Fibroblast of gingiva (primary cell): ENCODE results near the gene COG8.
"Not testable (repeated sequence)": the region's sequence is repeated elsewhere in the genome, so short reads cannot be mapped to it uniquely, and the experiment has no call there.

Source experiments
- DNase-seq: peaks from one replicate; pipeline ENCODE4 v3.0.0-alpha.2; 2011; ENCODE audit warnings: low read depth

COG8 gene

DNA sequence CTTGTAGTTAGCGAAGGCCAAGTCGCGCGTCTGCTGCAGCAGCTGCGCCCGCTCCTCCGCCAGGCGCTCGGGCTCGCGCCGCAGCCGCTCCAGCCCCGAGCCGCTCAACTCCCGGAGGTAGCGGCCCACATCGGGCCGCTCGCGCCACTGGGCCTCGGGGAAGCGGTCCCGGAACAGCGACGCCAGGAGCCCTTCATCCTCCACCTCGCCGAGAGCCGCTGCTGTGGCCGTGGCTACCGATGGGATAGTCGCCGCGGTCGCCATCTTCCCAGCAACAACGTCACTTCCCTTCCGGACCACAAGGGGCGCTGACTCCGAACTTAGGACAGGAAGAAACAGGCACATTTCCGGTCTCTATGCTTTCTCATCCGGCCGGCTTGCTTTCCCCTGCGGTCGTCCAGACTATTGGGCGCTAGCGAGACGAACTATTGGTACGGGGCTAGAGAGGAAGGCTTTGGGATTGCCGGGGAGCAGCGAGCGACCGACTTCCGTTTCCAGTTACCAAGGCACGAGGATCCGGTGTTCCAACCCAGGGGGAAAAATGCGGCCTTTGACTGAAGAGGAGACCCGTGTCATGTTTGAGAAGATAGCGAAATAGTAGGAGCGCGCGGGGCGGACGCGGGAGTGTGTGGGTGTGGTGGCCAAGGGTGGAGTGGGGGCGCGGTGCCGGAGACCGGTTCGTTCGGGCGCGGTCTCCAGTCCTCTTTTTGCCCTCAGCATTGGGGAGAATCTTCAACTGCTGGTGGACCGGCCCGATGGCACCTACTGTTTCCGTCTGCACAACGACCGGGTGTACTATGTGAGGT, at the start of gene COG8, which contains the start of gene NIP7:
Gene COG8, minus strand, starts transcription at position 276 of the 806 bp plus-strand sequence. Its CDS starts 12 bp downstream, at position 264.
Gene NIP7, plus strand, starts transcription at position 484 of the 806 bp plus-strand sequence. Its CDS starts 58 bp downstream, at position 542.
- DNase-seq, result peak; percentile 98

DNA sequence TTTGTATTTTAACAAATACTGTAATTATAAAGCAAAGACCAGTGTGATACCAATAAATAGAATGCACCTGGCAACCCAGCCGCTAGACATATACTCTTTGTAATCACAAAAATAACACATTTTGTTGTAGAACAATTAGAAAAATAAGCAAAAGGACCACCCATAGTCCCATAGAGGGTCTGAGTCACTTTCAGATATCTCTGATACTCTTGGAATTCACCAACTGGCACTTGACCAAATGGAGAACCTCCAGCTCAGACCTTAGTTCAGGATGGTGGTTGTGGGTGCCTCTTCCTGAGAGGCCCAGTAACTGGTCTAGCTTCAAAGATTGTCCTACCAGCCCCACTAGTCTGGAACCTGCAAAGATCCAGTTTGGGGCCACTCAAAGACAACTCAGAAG, 47.2 kb upstream of the COG8 start:
- no peak for DNase-seq

DNA sequence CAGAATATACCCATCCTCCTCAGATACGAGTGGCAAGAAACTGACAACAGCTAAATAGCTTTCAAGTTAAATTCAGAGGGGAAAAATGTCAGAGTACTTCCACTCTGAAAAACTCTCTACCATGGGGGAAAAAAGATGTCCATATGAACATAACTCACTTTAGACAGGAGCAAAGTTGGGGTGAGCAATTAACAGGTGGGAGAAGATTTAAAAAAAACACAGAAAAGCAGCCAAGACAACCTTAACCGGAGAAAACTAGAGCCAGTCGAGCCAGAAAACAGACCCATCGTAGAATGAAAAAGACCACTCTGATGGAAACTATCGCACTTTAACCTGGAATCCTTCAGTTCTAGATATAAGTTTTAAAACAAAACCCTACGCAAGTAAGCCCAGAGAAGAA, 45.6 kb upstream of the COG8 start:
- no peak for DNase-seq

DNA sequence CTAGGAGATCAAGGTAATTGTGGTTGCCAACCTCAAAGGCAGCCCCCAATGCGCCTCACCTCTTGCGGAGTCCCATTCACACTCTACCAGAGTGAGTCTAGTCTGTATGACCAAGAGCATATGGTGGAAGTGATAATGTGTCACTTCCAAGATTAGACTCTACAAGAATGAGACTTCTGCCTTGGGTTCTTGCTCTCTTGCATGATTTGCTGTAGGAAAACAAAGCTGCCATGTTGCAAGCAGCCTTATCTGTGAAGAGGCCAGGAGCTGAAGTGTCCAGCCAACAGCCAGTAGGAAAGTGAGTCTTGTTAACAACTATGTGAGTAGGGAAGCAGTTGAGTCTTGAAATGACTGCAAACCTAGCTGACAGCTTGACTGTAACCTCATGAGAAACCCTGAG, 43.1 kb upstream of the COG8 start:
- DNase-seq, result no peak

- DNase-seq, result no peak
These were observed 41.9 kb upstream of the COG8 start for GRCh38 chr16:69381231-69381630.

GRCh38 chr16:69378760-69379159, 39.4 kb upstream of the COG8 start:
- no peak for DNase-seq

- no peak for DNase-seq
These were observed 38.7 kb upstream of the COG8 start for GRCh38 chr16:69378036-69378435.

DNA sequence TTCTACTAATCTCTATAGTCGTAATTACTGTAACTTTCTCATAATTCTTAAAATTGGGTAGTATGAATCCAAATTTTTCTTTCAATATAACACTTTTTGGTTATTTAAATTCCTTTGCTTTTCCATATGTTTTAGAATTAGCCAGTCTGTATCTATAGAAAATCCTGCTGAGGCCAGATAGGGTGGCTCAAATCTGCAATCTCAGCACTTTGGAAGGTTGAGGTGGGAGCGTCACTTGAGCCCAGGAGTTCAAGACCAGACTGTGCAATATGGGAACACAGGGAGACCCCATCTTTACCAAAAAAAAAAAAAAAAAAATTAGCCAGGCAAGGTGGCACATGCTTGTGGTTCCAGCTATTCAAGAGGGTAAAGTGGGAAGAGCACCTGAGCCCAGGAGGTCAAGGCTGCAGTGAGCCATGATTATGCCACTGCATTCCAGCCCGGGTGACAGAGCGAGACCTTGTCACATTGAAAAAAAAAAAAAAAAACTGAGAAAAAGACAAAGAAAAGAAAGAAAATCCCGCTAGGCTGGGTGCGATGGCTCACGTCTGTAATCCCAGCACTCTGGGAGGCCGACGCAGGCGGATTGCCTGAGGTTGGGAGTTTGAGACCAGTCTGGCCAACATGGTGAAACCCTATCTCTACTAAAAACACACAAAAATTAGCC, 37.2 kb upstream of the COG8 start:
- DNase-seq, result no peak

- no peak for DNase-seq
These were observed 33.7 kb upstream of the COG8 start for GRCh38 chr16:69373019-69373418.

GRCh38 chr16:69371564-69371963, 32.2 kb upstream of the COG8 start:
- no peak for DNase-seq

DNA sequence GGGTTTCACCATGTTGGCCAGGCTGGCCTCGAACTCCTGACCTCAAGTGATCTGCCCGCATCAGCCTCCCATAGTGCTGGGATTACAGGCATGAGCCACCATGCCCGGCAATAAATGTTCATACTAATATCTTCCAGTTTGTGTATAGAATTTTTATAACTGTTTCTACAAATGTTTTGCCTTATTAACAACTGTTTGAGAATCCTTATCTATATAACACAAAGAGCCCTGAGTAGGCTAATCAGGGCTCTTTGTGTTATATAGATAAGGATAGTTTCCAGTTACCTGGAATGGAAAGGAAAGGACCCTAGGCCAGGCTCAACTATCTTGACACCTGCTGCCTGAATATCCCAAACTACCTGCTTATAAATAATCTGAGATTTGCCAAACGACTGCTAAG, 29.5 kb upstream of the COG8 start:
- no peak for DNase-seq

GRCh38 chr16:69367980-69368379, 28.6 kb upstream of the COG8 start:
- no peak for DNase-seq

GRCh38 chr16:69366431-69366830, 27.1 kb upstream of the COG8 start:
- no peak for DNase-seq

GRCh38 chr16:69365901-69366300, 26.5 kb upstream of the COG8 start:
- no peak for DNase-seq

- no peak for DNase-seq
These were observed 24.7 kb upstream of the COG8 start for GRCh38 chr16:69364088-69364487.

DNA sequence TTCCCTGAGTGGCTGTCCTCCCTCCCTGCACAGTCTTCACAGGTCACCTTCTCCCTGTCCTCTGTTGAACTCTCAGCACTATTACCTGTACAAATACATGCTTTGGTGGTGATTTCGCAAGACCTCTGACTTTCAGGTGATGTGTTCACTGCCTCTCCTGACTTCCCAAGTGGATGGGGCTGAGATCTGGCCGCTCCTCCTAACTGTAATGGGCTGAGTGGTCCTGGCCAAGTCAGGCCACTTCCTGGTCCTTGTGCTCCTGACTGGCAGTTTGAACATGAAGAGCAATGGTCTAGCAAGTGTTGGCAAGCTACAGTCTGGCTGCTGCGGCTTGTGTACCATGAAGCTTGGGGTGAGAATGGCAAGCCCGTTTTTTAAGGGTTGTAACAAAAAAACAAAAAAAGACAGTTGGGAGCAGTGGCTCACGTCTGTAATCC, 23.9 kb upstream of the COG8 start:
- DNase-seq, result no peak

- not testable (repeated sequence) for DNase-seq
These were observed 20.7 kb upstream of the COG8 start for GRCh38 chr16:69360070-69360469.

GRCh38 chr16:69351309-69352027, 12.1 kb upstream of the COG8 start, which contains the start of gene TMED6:
Gene TMED6, minus strand, starts transcription at chr16:69351786. Its CDS starts 33 bp downstream, at chr16:69351753.
- DNase-seq, result no peak

GRCh38 chr16:69350536-69351133, 11.3 kb upstream of the COG8 start:
- no peak for DNase-seq

DNA sequence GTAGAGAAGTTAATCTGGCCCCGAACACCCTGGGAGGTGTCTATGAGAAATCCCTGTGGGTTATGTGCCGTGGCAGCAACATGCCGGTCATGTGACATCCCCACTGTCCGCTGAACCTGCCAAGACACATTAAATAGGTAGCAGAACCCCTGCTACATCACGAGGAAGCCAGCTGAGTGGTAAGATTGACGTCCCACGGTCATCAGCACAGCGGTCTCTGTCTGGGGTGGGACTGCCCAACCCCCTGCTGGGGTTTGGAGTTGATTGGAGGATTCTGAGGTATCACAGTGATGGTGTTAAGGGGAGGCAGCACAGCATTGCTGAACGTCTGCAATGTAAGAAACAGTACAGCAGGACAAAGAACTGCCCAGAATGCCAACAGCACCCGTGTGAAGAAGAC, 10.2 kb upstream of the COG8 start:
- no peak for DNase-seq

GRCh38 chr16:69348222-69348621, 8.9 kb upstream of the COG8 start:
- DNase-seq, result no peak

GRCh38 chr16:69346683-69347082, 7.3 kb upstream of the COG8 start:
- DNase-seq, result no peak
